Activated T-cell treated with anti-CD3 and anti-CD28 coated beads, Interleukin-2, amount 50 U/mL, for 1 hour (primary cell): ENCODE data around the gene NFYA.

ENCODE experiments used
- DNase-seq: peaks from one replicate; pipeline ENCODE4 v3.0.0-alpha.2; 2020

NFYA gene

DNA sequence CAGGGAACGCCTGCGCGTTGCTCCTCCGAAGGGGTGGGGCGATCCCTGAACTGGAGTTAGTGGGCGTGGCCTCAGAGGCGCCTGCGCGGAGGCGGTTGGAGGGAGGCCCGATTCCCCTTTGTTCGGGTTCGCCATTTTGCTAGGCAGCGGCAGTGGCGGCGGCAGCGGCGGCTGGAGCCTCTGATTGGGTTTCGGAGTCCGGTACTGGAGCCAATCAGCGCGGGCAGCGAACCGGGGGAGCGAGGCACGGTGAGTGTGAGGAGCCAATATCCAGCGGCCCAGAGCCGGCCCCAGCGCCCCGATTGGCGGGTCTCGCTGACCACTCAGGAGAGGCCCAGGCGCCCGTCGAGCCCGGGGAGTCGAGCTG, at the start of gene NFYA:
Gene NFYA, plus strand, starts transcription at position 139 of the 367 bp plus-strand sequence. CDS start 6,116 bp downstream, outside the sequence.
- no peak for DNase-seq

DNA sequence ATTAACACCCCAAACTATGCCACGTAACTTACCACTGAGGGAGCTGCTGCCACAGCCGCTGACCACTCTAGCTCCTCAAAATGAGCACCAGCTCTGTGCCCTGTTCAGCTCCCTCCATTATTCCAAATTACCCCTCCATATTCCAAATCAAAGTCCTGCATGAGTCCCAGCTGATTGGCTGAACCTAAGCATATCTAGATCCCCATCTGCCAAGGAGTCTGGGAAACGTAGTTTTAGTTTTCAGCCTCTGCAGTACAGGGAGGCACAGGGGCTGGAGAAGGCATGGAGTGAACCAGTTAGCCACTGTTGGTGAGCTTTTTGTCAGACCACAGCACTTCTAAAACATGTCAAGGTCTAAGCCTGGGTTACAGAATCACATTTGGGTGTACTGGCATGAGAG, 49.7 kb upstream of the NFYA start:
- DNase-seq: no peak

DNA sequence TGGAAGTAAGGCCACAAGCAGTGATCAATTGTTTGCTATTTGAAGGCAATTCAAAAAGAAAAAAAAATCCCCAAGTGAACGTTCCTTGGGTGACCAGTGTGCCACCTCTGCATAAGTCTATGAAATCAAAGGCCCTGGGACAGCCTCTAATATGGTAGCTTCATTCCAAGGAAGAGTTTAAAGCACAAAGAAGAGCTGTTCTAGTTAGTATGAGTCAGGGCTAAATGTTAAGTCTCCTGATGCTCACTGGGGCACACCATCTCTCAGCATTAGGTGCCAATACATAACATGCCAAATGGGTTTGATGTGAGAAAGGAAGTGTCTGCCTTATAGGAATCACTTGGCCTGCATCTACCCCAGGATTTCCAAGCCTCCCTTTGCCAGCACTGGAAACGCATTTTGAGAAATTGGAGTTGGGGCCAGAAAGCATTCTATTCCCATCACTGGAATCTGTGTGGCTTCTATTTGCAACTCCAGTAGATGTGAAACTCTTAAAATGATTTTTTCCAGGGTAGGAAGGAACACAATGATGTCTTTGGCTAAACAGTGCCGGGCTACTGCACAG, 46.7 kb upstream of the NFYA start:
- DNase-seq: no peak

DNA sequence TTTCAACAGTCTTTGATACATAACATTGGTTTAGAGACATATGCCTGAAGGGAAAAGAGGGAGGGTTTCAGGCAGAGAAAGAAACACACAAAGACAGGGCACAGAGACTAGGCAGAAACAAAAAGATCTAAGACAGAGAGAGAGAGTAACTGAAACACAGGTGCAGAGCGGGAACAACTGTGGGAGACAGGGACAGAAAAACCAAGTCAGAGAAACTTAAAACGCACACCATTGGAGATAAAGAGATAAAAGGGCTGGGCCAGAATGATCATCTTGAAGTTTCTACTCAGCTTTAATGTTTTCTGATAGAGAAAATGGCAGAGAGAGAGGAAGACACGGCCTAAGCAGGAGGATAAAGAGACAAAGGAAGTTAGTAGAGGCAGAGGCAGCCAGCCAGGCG, 45.5 kb upstream of the NFYA start:
- no peak for DNase-seq

DNA sequence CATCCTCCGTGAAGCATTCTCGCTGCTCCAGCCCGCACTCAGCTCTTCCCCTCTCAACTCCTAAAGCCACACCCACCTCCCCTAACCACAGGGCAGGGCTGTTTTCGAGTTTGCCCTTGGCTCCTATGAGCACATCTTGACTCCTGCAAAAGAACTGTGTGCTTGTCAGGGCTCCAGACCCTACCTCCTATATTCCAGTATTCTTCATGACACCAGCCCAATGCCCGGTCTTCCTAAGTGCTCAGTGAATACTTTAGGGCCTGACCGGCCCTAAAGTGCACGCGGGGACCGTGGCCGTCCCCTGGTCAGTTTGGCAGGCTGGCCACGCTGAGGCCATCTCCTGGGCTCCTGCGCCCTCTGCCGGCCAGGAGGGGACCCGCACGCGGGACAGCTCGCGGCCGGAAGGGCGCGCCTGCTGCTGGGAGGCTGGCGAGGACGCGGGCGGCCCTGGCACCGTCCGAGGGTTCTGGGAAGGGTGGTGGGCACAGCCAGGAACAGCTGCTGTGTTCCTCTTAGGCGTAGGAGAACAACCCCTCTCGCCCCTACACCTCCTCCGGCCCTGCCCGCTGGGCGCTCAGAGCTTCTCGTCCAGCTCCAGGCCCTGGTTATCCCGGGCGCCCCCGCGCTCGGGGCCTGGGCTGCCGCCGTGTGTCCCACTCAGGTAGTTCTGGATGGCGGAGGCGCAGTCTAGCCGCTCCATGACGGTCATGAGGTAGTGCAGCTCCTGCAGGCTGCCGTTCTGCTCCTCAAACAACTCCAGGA, 44.8 kb upstream of the NFYA start:
- peak; percentile 83 for DNase-seq

DNA sequence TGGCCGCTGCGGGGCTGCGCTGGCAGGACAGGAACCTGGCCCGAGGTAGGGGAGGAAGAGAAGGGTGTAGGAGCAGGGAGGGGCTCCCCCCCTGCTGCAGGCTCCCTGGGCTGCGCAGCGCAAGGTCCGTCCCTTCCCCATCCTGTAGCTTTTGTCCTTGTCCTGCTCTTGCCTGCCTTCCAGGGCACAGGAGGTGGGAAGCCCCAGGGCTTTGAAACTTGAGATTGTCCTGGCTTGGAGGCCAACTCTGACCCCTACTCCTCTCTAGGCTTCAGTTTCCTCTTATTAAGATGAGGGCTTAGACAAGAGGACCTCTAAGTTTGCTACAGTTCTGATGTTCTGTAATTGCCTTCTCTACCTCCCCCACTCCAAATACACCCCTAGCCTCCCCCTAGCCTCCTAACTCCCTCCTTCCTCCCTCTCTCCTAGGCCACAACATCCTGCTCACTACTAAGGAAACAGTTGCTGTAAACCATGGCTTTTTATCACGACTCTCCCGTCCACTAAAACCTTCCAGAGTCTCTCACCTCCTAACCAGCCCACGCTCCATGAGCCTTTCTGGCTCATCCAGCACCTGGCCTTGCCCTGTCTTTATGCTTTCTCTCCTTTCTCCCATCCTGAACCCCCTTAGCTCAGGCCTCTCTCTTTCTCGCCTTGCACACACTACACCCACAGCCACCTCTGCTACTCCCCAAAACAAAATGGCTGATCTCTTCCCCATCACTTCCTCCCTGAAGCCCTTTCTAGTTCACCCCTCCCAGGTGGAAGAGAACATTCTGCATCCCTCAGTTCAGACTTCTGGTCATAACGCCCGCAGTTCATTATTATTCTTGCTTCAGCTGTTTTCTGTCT, 44.0 kb upstream of the NFYA start:
- no peak for DNase-seq

DNA sequence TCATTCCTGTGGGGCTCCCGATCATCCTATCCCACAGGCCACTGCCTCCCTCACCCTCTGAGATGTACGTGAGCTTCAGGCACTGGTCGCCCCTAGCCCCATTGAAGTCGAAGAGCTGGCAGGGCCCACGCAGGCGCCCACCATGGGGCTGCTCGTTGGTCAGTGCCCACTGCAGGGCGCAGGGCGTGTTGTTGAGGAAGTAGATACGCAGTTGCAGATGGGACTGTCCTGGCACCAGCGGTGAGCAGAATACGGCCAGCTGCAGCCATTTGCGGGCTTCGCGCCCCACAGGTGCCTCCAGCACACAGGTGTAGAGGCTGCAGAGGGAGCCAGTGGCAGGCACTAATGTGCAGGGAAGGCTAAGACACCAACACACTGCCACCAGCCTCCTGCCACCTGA, 39.9 kb upstream of the NFYA start:
- no peak for DNase-seq

DNA sequence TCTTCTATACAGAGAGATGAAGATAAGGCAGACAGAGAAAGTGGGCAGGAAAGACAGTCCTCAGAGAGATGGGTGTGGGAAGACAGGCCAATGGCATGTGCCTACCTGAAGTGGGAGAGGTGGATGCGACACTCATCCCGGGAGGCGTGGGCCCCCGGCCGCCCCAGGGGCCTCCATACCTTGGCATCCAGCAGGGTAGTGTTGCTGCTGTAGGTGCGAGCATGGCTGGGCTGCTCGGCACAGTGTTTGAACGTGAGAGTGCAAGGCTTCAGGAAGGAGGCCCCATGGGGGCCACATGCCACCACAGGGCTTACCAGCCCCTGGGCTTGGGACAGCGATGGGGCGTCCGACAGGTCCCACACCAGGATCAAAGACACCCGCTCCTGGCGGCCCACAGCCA, 39.0 kb upstream of the NFYA start:
- DNase-seq: no peak

DNA sequence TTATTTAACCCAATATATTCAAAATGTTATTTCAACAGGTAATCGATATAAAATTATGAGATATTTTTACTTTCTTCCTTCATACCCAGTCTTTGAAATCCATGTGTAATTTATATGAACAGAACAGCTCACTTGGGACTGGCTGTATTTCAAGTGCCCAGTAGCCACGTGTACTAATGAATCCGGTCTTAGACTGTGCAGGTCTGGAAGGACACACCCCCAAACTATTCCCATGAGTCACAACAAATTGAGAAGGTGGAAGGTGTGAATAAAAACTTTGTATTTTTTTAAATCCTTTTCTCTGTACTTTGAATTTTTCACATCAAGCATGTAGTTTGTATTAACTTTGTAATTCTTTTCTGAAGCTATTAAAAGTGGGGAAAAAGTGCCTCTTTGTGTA, 36.6 kb upstream of the NFYA start:
- DNase-seq: no peak

DNA sequence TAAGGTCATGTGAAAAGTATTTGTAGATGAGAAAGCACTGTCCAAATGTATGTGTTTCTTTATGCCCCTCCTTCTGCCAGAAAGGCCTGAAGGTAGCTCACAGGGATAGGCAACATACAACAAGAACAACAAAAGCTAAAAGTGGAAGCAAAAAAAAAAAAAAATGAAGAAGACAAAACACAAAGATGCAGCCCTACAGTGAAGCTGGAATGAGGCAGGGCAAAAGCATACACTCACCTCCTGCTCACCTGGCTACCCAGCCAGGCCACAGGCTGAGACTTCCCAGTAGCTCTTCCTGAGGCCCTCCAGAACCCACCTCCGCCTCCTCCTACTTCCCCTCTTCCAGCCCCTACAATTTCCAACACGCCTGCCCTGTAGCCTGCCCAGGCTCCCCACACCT, 36.2 kb upstream of the NFYA start:
- no peak for DNase-seq

DNA sequence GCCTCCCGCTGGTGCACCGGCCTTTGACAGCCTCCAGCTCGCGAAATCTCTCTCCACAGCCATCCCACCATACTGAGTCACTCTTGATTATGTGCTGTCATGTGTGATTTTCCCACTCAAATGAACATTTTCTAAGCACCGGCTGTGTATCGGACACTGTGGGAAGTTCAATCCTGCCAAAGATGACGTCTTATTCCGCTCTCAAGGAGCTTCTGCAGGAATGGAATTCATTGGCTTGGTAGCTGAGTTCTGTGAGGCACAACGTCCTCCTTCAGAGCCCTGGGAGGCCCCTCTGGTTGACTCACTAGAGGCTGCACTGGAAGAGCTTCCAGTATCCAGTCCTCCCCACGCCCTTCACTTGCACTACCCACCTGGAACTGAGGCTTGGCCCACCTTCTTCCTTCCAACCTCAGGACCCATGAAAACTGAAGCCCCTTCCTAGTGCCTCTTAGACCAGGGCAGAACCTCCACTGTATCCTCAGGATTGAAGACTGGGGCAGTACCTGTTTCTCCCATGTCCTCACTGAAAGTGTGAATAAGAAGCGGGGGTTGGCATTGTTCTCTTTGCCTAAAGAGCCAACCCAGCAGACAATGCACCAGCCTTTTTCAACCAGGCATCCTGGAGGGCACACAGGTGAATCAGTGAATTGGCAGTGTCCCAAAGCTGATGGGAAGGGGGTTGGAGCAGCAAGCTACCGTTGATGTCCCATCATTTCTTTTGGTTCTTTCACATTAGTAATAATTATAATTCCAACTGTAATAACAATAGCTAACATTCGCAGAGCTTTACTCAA, 35.5 kb upstream of the NFYA start:
- no peak for DNase-seq

DNA sequence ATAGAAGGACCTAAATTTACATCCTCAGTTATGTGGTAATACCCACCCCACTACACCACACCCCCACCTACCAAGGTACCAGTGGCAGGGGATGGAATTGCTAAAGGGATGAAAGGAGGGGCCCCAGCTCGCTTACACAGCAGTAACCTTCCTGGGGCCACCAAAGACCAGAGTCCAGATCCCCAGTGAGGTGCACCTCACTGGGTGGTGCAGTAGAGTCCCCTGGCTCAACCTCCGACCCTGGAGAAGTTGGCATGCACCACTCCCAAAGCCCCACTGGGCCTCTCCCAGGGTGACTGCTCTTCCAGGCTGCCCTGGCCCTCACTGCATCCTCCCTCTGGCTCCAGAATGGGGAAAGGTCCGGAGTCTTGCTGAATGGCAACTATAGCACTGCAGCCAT, 34.6 kb upstream of the NFYA start:
- no peak for DNase-seq

DNA sequence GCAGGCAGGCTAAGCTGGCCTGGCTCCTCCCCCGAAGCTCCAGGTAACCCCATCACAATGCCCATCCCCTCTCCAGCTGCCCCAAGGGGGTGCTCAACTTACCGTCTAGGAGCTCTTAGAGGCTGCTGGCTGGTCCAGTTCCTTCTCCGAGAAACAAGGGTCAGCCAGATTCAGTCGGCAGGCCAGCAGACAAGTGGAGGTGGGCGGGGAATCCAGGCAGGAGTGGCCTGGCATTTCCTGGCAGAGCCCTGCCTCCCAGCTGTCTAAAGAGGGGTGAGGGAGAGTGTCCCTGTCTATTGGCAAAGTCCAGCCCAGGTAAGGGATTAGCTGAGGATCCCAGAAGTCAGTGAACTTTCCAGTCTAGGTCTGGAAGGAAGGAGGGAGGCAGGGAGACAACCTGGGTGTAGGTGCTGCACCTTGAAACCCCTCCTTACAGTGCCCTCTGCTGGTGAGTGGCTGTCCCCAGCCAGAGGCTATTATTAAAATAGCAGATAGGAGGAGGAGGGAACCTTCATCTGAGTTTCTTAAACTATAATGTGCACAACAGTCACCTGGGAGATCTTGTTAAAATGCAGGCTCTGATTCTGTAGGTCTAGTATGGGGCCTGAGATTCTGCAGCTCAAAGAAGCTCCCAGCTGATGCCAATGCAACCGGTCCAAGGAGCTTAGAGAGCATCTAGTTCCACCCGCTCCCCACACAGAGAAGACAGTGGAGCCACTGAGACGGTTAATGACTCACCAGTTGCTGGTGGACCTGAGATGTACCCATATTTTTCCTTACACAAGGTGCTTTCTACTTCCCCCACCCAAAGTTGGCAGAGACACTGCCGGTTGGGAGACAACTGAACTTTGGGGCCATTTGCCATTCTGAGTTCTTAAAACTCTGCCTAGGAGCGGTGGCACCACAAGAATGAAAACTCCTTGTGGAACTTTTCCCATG, 33.4 kb upstream of the NFYA start, which contains the start of gene UNC5CL:
Gene UNC5CL, minus strand, starts transcription at position 162 of the 939 bp plus-strand sequence. CDS start 4,147 bp downstream, outside the sequence.
- peak; percentile 50 for DNase-seq

DNA sequence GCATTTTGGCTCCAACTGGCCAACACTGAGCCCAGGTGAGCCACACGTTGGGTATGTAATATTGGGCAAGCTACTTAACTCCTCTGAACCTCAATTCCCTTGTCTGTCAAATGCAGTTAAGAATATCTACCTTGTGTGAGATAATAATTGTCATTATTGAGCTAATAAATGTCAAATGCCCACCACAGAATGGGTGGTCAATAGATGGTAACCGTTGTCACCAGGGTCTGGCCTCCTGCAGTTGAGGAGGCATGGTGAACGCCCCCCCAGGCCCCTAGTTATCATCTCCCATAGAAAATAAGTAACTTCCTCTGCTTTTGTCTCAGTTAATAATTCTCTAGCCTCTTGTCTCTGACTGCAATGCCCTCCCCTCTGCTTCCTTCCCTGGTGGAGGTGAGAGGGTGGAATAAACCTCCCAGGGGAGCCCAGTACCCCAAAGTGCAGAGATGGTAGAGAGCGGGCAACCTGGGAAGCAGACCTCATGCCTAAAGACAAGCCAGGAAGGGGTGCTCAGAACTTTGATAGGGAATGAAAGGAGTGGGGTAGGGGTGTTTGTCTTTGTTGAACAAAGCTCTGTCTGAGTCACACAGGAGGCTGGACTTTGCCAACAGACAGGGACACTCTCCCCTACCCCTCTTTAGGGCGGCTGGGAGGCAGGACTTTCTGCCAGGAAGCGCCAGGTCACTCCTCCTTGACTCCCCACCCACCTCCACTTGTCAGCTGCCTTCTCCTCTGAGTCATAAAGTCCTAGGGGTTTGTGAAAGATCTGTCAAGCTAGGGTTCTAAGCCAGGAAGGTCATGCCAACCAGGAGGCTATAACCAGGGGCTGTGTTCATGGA, 32.5 kb upstream of the NFYA start:
- DNase-seq: no peak

DNA sequence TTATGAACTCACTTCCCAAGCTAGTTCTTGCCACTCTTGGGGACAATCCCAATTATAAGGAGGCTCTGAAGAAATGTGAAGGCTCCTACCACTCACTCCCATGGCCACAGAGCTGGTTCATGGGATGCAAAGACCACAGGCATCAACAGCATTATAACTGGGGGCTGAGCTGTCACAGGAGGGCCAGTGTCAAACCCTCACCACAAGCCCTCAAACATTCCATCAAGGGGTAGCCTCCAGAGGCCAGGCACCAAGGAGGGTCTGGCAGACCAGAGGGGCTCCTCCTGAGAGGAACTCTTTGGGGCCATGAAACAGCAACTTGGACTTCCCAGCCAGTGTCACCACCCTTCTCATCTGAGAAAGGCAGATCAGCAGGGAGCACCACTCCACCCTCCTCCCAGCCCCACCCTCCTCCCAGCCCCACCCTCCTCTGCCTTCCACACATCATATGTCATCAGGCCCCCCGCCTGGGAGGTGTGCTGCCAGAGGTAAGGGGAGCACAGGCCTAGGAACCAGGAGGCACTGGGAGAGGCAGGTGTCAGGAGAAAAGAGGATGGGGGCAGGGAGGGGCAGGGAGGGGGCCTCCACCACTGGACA, 31.7 kb upstream of the NFYA start:
- DNase-seq: no peak

DNA sequence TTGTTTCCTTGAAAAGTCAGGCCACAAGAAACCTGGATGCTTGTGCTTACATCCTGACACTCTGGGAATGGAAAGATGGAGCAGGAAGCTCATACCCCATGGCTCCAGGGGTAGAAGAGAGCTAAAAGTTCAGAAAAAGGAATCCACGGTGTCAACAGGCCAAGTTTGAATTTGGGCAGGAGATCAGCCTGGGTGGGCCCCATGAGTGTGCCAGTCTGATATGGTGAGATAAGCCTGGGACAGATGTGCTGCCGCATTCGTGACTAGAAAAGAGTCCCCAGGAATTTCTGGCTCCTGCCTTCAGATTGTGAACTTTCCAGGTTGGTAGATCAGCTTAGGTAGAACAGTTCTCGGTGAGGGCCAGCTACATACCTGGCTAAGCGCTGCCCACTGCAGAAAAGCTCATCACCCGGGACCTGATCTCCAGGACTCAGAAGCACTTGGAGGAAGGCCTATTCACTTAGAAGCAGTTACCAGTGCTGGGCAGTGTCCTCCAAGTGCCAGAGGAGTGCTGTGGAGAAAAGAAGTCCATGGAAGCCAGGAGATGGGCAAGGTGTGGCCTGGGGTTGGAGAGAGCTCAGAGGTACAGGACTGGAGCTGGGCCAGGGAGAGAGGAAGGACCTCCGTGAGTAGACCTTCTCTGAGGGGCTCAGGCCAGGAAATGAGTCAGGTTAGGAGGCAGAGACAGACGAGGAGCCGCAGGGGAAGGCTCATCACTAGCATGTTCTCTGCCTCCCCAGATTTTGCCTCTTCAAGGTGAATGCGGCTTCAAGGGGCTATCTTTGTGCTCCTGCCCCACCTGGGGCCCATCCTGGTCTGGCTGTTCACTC, 30.3 kb upstream of the NFYA start, which contains the start of gene TSPO2:
Gene TSPO2, plus strand, starts transcription at position 242 of the 830 bp plus-strand sequence. Its CDS starts 519 bp downstream, at position 761.
- no peak for DNase-seq

DNA sequence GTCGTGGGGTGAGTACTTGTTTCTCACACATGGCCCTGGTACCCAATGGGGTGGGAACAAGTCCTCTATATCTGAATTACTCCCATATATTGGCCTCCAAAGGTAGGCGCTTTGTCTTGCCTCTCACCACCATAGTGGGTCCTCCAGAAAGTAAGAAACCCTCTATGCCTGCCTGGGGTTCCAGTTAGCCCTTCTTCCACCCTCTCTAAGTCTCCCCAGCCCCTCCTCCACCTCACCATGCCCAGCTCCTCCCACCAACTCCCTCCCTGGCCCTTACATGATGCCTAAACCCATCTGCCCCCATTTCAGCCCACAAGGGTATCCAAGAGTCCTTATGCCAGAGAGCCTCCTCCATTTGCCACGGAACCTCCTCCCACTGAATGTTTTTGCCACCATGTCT, 29.6 kb upstream of the NFYA start:
- no peak for DNase-seq

DNA sequence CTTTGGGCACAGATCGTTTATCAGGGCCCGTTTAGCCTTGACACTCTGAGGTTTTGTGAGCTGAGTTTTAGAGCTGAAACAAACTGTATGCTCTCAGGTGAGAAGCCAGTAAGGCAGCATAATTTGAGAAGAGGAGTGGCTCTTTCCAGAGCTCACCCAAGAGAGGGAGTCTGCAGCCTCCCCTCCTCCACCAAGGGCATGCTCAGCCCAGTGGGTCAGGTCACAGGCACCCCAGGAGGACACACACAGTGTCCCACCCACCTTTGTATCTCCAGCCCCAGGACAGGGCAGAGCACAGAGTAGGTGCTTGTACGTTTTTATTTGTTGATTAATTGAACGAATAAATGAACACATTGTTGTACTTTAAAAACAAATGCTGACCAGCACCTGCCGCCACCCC, 27.1 kb upstream of the NFYA start:
- DNase-seq: no peak

DNA sequence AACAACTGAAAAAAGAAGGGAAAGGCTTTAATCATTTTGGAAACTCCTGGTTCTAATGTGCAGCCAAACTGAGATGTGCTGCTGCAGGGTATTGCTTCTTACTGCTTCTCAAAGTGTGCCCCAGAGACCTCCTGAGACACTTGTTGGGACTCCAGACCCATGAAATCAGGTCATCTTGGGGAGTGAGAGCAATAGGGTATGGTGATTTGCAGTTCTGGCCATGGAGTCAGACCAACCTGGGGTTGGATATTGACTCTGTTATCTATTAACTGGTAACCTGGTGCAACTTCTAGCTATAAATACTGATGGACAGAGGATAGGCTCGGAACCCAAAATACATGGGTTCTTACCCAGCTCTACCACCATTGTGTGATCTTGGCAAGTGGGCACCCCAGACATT, 26.7 kb upstream of the NFYA start:
- DNase-seq: no peak
